A549 (cell line): ENCODE results near the gene RAD50. TPM values are rescaled to one million over a fixed set of nuclear protein-coding genes. Genes with fewer than 3 reads are reported as not detected.

Source experiments
- ATAC-seq, 2 experiments: fragments of 200-7000 bp in 1 of 2; fragments of >200 bp in 1 of 2; cut with Nextera tagmentation in 1 of 2; cut with Tn5 transposase in 1 of 2; 3 replicates each; pipeline versions ENCODE4 v1.8.0 to v1.9.1; 2018 to 2020; ENCODE audit warnings: mild to moderate bottlenecking in 1 of 2, moderate library complexity in 1 of 2
- CTCF ChIA-PET: fragments of 300-600 bp; sonication (Branson Sonifier 250); formaldehyde crosslinking; extraction: SDS; loops from one replicate; lab custom pipeline; 2021; ENCODE audit warnings: antibody characterized with exemption, inconsistent platforms; lab: Yijun Ruan, JAX
- POLR2A ChIA-PET: fragments of 350-600 bp; formaldehyde crosslinking; extraction: SDS; loops from one replicate; lab custom pipeline; 2021; ENCODE audit warnings: antibody characterized with exemption, inconsistent platforms; lab: Yijun Ruan, JAX
- DNase-seq, 2 experiments: peaks; one replicate each; pipeline versions ENCODE4 v3.0.0 to v3.0.0-alpha.2; 2011 to 2016; ENCODE audit warnings: low read depth in 1 of 2, low spot score in 1 of 2
- FAIRE-seq: peaks from 2 replicates; lab custom pipeline; 2011; peaks lifted over from hg19 to GRCh38; lab: Jason Lieb, UNC
- H3K27ac ChIP-seq, 2 experiments: fragments of >200 bp; sonication (Bioruptor Twin); formaldehyde crosslinking; 3 replicates each; pipeline ENCODE4 v1.5.1; 2016 to 2017
- H3K4me1 ChIP-seq: fragments of >200 bp; sonication (Bioruptor Twin); formaldehyde crosslinking; 3 replicates; pipeline ENCODE4 v1.6.1; 2016
- H3K4me2 ChIP-seq: fragments of >200 bp; sonication (Bioruptor Twin); formaldehyde crosslinking; 3 replicates; pipeline ENCODE4 v1.6.1; 2016
- H3K4me3 ChIP-seq: fragments of >200 bp; sonication (Bioruptor Twin); formaldehyde crosslinking; 3 replicates; pipeline ENCODE4 v1.5.1; 2016
- H3K9me3 ChIP-seq: fragments of >200 bp; sonication (Bioruptor Twin); formaldehyde crosslinking; 3 replicates; pipeline ENCODE4 v1.6.1; 2016
- EHF ChIP-seq: fragments of 250-450 bp; sonication (Bioruptor Pico); IDR thresholded peaks from 2 replicates; pipeline ENCODE4 v1.5.0; 2020; ENCODE audit warnings: mild to moderate bottlenecking
- EHMT2 ChIP-seq: fragments of 200-600 bp; sonication (generic); IDR thresholded peaks from 2 replicates; pipeline ENCODE4 v1.6.1; 2016; ENCODE audit warnings: antibody characterized with exemption, low read depth, mild to moderate bottlenecking, moderate library complexity
- ESRRA ChIP-seq: fragments of 150-350 bp; IDR thresholded peaks from 2 replicates; pipeline ENCODE4 v1.6.1; 2014; ENCODE audit warnings: mild to moderate bottlenecking, low read length, borderline replicate concordance
- FOSL2 ChIP-seq, 2 experiments: fragments of 450-650 bp in 1 of 2; fragments of >200 bp in 1 of 2; sonication (Bioruptor Twin) in 1 of 2; formaldehyde crosslinking; IDR thresholded peaks; 2 replicates each; pipeline versions ENCODE4 v1.5.0 to v1.6.1; 2016 to 2020; ENCODE audit warnings: mild to moderate bottlenecking in 1 of 2, moderate library complexity in 1 of 2
- FOXS1 ChIP-seq: fragments of 250-450 bp; sonication (Bioruptor Pico); IDR thresholded peaks from 2 replicates; pipeline ENCODE4 v1.5.0; 2020; ENCODE audit warnings: mild to moderate bottlenecking, moderate library complexity
- HDAC2 ChIP-seq: fragments of 200-600 bp; sonication (generic); IDR thresholded peaks from 2 replicates; pipeline ENCODE4 v1.6.1; 2016
- HEYL ChIP-seq: fragments of 250-450 bp; sonication (Bioruptor Pico); IDR thresholded peaks from 2 replicates; pipeline ENCODE4 v1.8.0; 2021; ENCODE audit warnings: mild to moderate bottlenecking, moderate library complexity
- HOXB5 ChIP-seq: fragments of 250-450 bp; sonication (Bioruptor Pico); IDR thresholded peaks from 2 replicates; pipeline ENCODE4 v1.5.0; 2020; ENCODE audit warnings: mild to moderate bottlenecking, moderate library complexity
- KDM1A ChIP-seq: fragments of 200-600 bp; sonication (generic); IDR thresholded peaks from 2 replicates; pipeline ENCODE4 v1.6.1; 2016; ENCODE audit warnings: low read depth, mild to moderate bottlenecking
- KDM5A ChIP-seq: fragments of 200-600 bp; sonication (generic); IDR thresholded peaks from 2 replicates; pipeline ENCODE4 v1.6.1; 2016; ENCODE audit warnings: antibody characterized with exemption, mild to moderate bottlenecking
- MAFK ChIP-seq: fragments of 450-650 bp; IDR thresholded peaks from 2 replicates; pipeline ENCODE4 v1.6.1; 2014; ENCODE audit not compliant: partially characterized antibody
- NFE2L2 ChIP-seq: fragments of 150-350 bp; conservative IDR thresholded peaks from 2 replicates; pipeline ENCODE4 v1.6.1; 2014; ENCODE audit warnings: low read length
- PHF8 ChIP-seq: fragments of 200-600 bp; sonication (generic); IDR thresholded peaks from 2 replicates; pipeline ENCODE4 v1.6.1; 2016; ENCODE audit warnings: low read depth, mild to moderate bottlenecking, antibody characterized with exemption, moderate library complexity, borderline replicate concordance
- RAD21 ChIP-seq, 2 experiments: fragments of >200 bp in 1 of 2; sonication (Bioruptor Twin) in 1 of 2; formaldehyde crosslinking in 1 of 2; IDR thresholded peaks in 1 of 2; conservative IDR thresholded peaks in 1 of 2; 2 replicates in 1 of 2; 3 replicates in 1 of 2; pipeline ENCODE4 v1.6.1; 2012 to 2018; ENCODE audit warnings: inconsistent platforms in 1 of 2
- RCOR1 ChIP-seq: fragments of 150-350 bp; IDR thresholded peaks from 2 replicates; pipeline ENCODE4 v1.6.1; 2014; ENCODE audit warnings: antibody characterized with exemption, low read length, low read depth
- RNF2 ChIP-seq: fragments of 200-600 bp; sonication (generic); IDR thresholded peaks from 2 replicates; pipeline ENCODE4 v1.6.1; 2016; ENCODE audit warnings: low read depth, mild to moderate bottlenecking, antibody characterized with exemption, moderate library complexity, borderline replicate concordance
- SMC3 ChIP-seq: fragments of >200 bp; sonication (Bioruptor Twin); formaldehyde crosslinking; IDR thresholded peaks from 3 replicates; pipeline ENCODE4 v1.6.1; 2018; ENCODE audit warnings: inconsistent platforms
- TP53 ChIP-seq: fragments of 250-450 bp; sonication (Bioruptor Pico); IDR thresholded peaks from 2 replicates; pipeline ENCODE4 v1.5.0; 2021; ENCODE audit warnings: mild to moderate bottlenecking, moderate library complexity
- ZC3H11A ChIP-seq: fragments of 450-650 bp; IDR thresholded peaks from 2 replicates; pipeline ENCODE4 v1.6.1; 2014; ENCODE audit warnings: antibody characterized with exemption, mild to moderate bottlenecking
- ZSCAN20 ChIP-seq: fragments of 250-450 bp; sonication (Bioruptor Pico); IDR thresholded peaks from 2 replicates; pipeline ENCODE4 v1.8.0; 2022; ENCODE audit warnings: mild to moderate bottlenecking, moderate library complexity
- WGBS: methylation state at CpG from one replicate; pipeline ENCODE4 v1.1.6; 2017; ENCODE audit errors: missing lambda C conversion rate; 5-methylcytosine and 5-hydroxymethylcytosine counted together
- polyA plus RNA-seq, 4 experiments: library from polyadenylated mRNA; depleted of rRNA in 3 of 4; stranded (reverse); fragments of >200 nt; fragmentation: RNase III in 1 of 4; extraction: RNeasy Plus Mini Kit Qiagen cat#74134 plus additional on column Dnase treatment in 1 of 4; gene quantifications; 2 replicates in 3 of 4; 3 replicates in 1 of 4; pipeline ENCODE4 v1.2.3, GENCODE V29; 2011 to 2017
- TF ChIP-seq, protein P1 (sequence below): fragments of 250-450 bp; sonication (Bioruptor Pico); IDR thresholded peaks from 2 replicates; pipeline ENCODE4 v1.5.0; 2021; ENCODE audit warnings: mild to moderate bottlenecking, moderate library complexity, borderline replicate concordance
- TF ChIP-seq, protein P2 (sequence below): fragments of 200-600 bp; sonication (generic); IDR thresholded peaks from 2 replicates; pipeline ENCODE4 v1.6.1; 2016; ENCODE audit warnings: antibody characterized with exemption, mild to moderate bottlenecking, moderate library complexity
- TF ChIP-seq, protein P3 (sequence below): fragments of 150-350 bp; IDR thresholded peaks from 2 replicates; pipeline ENCODE4 v1.6.1; 2014; ENCODE audit warnings: low read depth, mild to moderate bottlenecking, low read length
- TF ChIP-seq, protein P4 (sequence below): IDR thresholded peaks from 2 replicates; pipeline ENCODE4 v1.6.1; 2012

Gene RAD50
- polyA plus RNA-seq, 2 of the 4 experiments (the other 2 are of a cell fraction) = 39.6 to 81.5 TPM

DNA sequence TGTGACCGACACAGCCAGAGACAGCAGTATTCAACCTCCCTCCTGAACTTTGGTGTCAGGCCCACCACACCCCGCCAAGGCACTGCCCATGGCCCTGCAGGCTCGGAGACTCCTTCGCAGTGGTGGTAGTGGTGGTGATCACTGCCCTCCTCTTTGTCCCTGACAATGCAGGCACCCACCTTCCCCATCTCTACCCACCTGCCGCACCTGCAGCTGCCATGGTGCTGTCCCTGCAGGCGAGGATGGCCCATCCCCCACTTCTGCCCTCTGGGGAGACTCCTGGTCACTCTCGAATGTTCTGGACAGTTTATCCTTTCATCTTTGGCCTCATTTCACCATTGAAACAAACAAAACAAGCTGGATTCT lies 112.7 kb downstream of the RAD50 start:
- no peak overlapping the region for H3K27ac ChIP-seq
- TF ChIP-seq FOXS1 (CRISPR knock-in tag) (no peak), RAD21 (conservative IDR thresholded peaks at IDR 0.05 in 1 of 2, IDR thresholded peaks at IDR 0.05 in 1 of 2) (no peak), FOSL2 (IDR thresholded peaks at IDR 0.05) (no peak), FOSL2 (CRISPR knock-in tag; IDR thresholded peaks at IDR 0.05) (no peak)
- TF ChIP-seq, all 56 proteins: peak for 0
- FAIRE-seq = no peak
- DNase-seq = no peak
- H3K4me3 ChIP-seq = no peak overlapping the region
- ChIA-PET CTCF (interaction anchor here (0.8 kb wide), 1 partner anchor 151 kb away, joined by 3 read pairs; no protein-coding TSS in a partner anchor), POLR2A (no interaction called here)
- H3K4me2 ChIP-seq = no peak overlapping the region
- no peak for ATAC-seq
- WGBS = 74% methylated on average over 7 of the region's 7 CpGs
- H3K4me1 ChIP-seq = peaks cover 5% of the 10 kb centered on the region
- no peaks in the 10 kb centered on the region for H3K9me3 ChIP-seq

DNA sequence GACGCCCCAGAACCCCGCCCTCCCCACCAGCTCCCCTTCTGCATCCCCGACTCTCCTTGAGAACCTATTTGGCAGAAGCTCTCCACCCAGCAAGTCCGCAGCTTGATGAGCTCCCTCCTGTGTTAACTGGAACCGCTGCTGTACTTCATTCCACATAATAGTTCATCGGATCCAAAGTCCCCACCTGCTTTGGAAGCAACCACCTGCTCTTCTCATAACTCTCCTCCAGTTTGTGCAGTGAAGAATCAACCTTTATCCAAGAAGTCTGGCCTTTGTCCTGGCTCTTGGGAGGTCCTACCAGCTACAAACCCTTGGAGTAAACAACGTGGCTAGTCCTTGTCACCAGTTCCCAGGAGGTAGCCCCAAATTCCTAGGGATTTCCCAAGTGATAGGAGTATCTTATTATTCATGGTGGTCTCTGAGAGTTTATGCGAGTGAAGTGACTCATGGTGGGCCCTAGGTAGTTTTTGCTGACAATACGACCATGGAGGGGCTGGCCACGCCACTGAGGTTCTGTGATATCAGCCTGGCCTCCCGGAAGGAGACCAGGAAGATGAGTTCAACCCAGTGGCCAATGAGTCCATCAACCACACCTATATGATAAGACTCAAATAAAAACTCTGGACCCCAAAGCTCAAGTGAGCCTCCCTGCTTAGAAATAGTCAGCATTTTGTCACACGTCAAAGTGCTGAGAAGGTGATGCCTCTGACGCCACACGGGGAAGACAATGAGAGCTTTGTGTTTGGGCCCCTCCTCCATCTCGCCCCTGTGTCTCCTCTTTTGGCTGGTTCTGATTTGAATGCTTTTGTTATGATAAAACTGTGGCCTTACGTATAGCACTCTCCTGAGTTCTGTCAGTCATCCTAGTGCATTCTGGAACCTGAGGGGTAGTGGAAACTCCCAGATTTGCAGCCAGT lies 113.4 kb downstream of the RAD50 start:
- DNase-seq = no peak

DNA sequence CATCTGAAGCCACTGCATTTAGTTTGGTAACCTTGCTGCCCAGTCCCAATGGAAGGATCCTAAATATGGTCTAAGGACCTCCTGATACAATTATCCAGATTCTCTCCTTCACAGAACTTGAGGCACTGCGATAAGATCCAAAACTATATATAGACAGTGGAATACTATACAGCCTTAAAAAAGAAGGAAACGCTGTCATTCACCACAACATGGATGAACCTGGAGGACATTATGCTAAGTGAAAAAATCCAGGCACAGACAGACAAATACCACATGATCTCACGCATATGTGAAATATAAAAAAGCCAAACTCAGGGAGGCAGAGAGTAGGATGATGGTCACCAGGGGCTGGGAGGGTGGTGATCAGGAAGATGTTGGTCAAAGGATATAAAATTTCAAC lies 114.2 kb downstream of the RAD50 start:
- Histone ChIP-seq H3K9me3 (no peaks in the 10 kb centered on the region), H3K4me1 (peaks cover 15% of the 10 kb centered on the region), H3K27ac (no peak overlapping the region), H3K4me2 (no peak overlapping the region), H3K4me3 (no peak overlapping the region)
- CTCF ChIA-PET = interaction anchor here (2.3 kb wide), 1 partner anchor 13 kb away, joined by 8 read pairs; the partner anchor contains the start of gene IL13
- ATAC-seq (no peak), FAIRE-seq (no peak), DNase-seq (no peak)
- 90% methylated on average over 3 of the region's 3 CpGs for WGBS
- POLR2A ChIA-PET = no interaction called here
- TF ChIP-seq FOSL2 (IDR thresholded peaks at IDR 0.05) = no peak
- no peak for TF ChIP-seq FOSL2 (CRISPR knock-in tag; IDR thresholded peaks at IDR 0.05)
- TF ChIP-seq, protein P1, sequence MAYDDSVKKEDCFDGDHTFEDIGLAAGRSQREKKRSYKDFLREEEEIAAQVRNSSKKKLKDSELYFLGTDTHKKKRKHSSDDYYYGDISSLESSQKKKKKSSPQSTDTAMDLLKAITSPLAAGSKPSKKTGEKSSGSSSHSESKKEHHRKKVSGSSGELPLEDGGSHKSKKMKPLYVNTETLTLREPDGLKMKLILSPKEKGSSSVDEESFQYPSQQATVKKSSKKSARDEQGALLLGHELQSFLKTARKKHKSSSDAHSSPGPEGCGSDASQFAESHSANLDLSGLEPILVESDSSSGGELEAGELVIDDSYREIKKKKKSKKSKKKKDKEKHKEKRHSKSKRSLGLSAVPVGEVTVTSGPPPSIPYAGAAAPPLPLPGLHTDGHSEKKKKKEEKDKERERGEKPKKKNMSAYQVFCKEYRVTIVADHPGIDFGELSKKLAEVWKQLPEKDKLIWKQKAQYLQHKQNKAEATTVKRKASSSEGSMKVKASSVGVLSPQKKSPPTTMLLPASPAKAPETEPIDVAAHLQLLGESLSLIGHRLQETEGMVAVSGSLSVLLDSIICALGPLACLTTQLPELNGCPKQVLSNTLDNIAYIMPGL = no peak
- no peak for TF ChIP-seq FOXS1 (CRISPR knock-in tag)
- no peak for TF ChIP-seq KDM5A
- no peak for TF ChIP-seq EHMT2
- no peak for TF ChIP-seq KDM1A
- TF ChIP-seq EHF (CRISPR knock-in tag) = no peak
- no peak for TF ChIP-seq HDAC2
- no peak for TF ChIP-seq NFE2L2
- no peak for TF ChIP-seq SMC3
- TF ChIP-seq, protein P2, sequence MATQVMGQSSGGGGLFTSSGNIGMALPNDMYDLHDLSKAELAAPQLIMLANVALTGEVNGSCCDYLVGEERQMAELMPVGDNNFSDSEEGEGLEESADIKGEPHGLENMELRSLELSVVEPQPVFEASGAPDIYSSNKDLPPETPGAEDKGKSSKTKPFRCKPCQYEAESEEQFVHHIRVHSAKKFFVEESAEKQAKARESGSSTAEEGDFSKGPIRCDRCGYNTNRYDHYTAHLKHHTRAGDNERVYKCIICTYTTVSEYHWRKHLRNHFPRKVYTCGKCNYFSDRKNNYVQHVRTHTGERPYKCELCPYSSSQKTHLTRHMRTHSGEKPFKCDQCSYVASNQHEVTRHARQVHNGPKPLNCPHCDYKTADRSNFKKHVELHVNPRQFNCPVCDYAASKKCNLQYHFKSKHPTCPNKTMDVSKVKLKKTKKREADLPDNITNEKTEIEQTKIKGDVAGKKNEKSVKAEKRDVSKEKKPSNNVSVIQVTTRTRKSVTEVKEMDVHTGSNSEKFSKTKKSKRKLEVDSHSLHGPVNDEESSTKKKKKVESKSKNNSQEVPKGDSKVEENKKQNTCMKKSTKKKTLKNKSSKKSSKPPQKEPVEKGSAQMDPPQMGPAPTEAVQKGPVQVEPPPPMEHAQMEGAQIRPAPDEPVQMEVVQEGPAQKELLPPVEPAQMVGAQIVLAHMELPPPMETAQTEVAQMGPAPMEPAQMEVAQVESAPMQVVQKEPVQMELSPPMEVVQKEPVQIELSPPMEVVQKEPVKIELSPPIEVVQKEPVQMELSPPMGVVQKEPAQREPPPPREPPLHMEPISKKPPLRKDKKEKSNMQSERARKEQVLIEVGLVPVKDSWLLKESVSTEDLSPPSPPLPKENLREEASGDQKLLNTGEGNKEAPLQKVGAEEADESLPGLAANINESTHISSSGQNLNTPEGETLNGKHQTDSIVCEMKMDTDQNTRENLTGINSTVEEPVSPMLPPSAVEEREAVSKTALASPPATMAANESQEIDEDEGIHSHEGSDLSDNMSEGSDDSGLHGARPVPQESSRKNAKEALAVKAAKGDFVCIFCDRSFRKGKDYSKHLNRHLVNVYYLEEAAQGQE = no peak
- no peak for TF ChIP-seq ZSCAN20 (CRISPR knock-in tag)

More for the DNA sequence above, 113.4 kb downstream of the RAD50 start:
- POLR2A ChIA-PET = no interaction called here
- FAIRE-seq (no peak), ATAC-seq (no peak)
- Histone ChIP-seq H3K4me1 (peaks cover 13% of the 10 kb centered on the region), H3K4me3 (no peak overlapping the region), H3K9me3 (no peaks in the 10 kb centered on the region), H3K4me2 (no peak overlapping the region), H3K27ac (no peak overlapping the region)
- no peak for TF ChIP-seq EHF (CRISPR knock-in tag)
- TF ChIP-seq RNF2 = no peak
- TF ChIP-seq MAFK = no peak
- TF ChIP-seq, protein P3, sequence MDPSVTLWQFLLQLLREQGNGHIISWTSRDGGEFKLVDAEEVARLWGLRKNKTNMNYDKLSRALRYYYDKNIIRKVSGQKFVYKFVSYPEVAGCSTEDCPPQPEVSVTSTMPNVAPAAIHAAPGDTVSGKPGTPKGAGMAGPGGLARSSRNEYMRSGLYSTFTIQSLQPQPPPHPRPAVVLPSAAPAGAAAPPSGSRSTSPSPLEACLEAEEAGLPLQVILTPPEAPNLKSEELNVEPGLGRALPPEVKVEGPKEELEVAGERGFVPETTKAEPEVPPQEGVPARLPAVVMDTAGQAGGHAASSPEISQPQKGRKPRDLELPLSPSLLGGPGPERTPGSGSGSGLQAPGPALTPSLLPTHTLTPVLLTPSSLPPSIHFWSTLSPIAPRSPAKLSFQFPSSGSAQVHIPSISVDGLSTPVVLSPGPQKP = no peak
- no peak for TF ChIP-seq HEYL (CRISPR knock-in tag)
- no peak for TF ChIP-seq RCOR1
- no peak for TF ChIP-seq FOSL2 (IDR thresholded peaks at IDR 0.05)
- no peak for TF ChIP-seq FOSL2 (CRISPR knock-in tag; IDR thresholded peaks at IDR 0.05)
- TF ChIP-seq, protein P1 = no peak
- TF ChIP-seq, protein P4, sequence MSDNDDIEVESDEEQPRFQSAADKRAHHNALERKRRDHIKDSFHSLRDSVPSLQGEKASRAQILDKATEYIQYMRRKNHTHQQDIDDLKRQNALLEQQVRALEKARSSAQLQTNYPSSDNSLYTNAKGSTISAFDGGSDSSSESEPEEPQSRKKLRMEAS = no peak
- TF ChIP-seq TP53 (CRISPR knock-in tag) = no peak
- TF ChIP-seq ESRRA = no peak
- no peak for TF ChIP-seq ZC3H11A
- TF ChIP-seq HOXB5 (CRISPR knock-in tag) = no peak
- no peak for TF ChIP-seq PHF8
- no peak for TF ChIP-seq KDM5A
- WGBS = 77% methylated on average over 14 of the region's 16 CpGs
- CTCF ChIA-PET = interaction anchor here (0.6 to 2.3 kb wide), 3 partner anchors 12 to 204 kb away, joined by 3 to 8 read pairs (median 3); partner anchors contain the start of gene IL13
